NB4 (cell line): ENCODE results near the gene ATP2A3.

Experiments used
- POLR2A ChIP-seq: IDR thresholded peaks from 2 replicates; pipeline ENCODE4 v1.6.1; 2011; ENCODE audit warnings: mild to moderate bottlenecking; ENCODE audit not compliant: insufficient read length; ENCODE audit errors: extremely low read depth
- TF ChIP-seq, protein P1 (sequence below): IDR thresholded peaks from one replicate; pipeline ENCODE4 v1.5.1; 2012; ENCODE audit warnings: low read depth, low read length

DNA sequence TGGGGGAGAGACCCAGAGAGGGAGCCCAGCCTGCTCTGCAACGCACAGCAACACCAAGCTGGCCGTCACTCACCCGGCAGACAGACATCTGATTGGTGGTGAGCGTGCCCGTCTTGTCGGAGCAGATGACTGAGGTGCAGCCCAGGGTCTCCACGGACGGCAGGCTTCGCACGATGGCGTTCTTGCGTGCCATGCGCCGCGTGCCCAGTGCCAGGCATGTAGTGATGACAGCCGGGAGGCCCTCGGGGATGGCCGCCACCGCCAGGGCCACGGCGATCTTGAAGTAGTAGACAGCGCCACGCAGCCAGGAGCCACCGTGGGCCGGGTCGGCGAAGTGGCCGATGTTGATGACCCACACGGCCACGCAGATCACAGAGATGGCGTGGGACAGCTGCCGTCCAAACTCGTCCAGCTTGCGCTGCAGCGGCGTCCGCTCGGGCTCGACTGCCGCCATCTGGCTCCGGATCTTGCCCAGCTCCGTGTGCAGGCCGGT lies 16.9 kb downstream of the ATP2A3 start:
- TF ChIP-seq, protein P1, sequence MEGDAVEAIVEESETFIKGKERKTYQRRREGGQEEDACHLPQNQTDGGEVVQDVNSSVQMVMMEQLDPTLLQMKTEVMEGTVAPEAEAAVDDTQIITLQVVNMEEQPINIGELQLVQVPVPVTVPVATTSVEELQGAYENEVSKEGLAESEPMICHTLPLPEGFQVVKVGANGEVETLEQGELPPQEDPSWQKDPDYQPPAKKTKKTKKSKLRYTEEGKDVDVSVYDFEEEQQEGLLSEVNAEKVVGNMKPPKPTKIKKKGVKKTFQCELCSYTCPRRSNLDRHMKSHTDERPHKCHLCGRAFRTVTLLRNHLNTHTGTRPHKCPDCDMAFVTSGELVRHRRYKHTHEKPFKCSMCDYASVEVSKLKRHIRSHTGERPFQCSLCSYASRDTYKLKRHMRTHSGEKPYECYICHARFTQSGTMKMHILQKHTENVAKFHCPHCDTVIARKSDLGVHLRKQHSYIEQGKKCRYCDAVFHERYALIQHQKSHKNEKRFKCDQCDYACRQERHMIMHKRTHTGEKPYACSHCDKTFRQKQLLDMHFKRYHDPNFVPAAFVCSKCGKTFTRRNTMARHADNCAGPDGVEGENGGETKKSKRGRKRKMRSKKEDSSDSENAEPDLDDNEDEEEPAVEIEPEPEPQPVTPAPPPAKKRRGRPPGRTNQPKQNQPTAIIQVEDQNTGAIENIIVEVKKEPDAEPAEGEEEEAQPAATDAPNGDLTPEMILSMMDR = no peak
- TF ChIP-seq POLR2A = no peak
